HG03460 (cell line): Measurements from ENCODE around the gene CLEC4G.
"Not testable (repeated sequence)": the region's sequence is repeated elsewhere in the genome, so short reads cannot be mapped to it uniquely, and the experiment has no call there.

Experiments used
- ATAC-seq: cut with Tn5 transposase; IDR thresholded peaks from one replicate; pipeline ENCODE4 v1.9.1; 2021; ENCODE audit not compliant: unreplicated experiment

Gene CLEC4G

GRCh38 chr19:7732045-7732444 lies at the start of gene CLEC4G:
TSS of gene CLEC4G (minus strand) at chr19:7732110. CDS start at chr19:7732102, 8 bp downstream.
- ATAC-seq: no peak

GRCh38 chr19:7781157-7781556 lies 49.2 kb upstream of the CLEC4G start:
- no peak for ATAC-seq

- no peak for ATAC-seq
These were observed 47.9 kb upstream of the CLEC4G start for GRCh38 chr19:7779631-7780486.

- no peak for ATAC-seq
These were observed 46.2 kb upstream of the CLEC4G start for GRCh38 chr19:7778081-7778480.

GRCh38 chr19:7775761-7776160 lies 43.9 kb upstream of the CLEC4G start:
- ATAC-seq: no peak

DNA sequence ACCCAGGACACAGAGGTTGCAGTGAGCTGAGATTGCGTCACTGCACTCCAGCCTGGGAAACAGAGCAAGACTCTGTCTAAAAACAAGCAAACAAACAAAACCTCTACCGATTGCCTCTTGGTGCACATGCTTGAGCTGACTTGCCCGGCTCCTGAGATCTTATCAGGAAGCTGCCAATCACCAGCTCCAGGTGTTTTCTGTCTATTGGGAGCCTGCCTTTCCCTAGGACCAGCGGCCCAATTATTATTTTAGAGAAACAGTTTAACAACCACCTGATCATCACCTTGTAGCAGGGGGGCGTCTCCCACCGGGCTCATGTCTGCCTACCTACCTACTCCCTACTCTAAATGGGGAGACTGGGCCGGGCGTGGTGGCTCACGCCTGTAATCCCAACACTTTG lies 41.9 kb upstream of the CLEC4G start:
- no peak for ATAC-seq

DNA sequence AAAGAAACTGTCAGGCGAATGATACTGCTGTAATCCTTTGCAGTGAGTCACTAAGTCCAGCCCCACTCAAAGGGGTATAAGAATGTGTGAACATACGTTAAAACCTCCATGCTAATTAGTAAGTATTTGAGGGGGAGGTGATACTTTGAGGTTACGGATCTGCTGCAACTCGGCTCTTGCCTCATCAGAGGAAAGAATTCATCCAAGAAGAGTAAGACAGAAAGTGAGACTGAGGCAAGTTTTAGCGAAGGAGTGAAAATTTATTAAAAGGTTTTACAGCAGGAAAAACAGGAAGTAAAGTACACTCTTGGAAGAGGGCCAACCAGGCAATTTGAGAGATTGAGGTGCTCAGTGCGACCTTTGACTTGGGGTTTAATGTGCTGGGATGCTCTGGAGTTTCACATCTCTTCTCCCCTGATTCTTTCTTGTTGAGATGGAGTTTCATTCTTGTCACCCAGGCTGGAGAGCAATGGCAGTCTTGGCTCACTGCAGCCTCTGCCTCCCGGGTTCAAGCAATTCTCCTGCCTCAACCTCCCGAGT lies 40.9 kb upstream of the CLEC4G start:
- ATAC-seq: no peak

GRCh38 chr19:7771072-7771471 lies 39.2 kb upstream of the CLEC4G start:
- no peak for ATAC-seq

GRCh38 chr19:7769171-7769570 lies 37.3 kb upstream of the CLEC4G start:
- no peak for ATAC-seq

- ATAC-seq: no peak
These were observed 35.6 kb upstream of the CLEC4G start for GRCh38 chr19:7767487-7767886.

GRCh38 chr19:7766535-7766934 lies 34.6 kb upstream of the CLEC4G start:
- ATAC-seq: no peak

DNA sequence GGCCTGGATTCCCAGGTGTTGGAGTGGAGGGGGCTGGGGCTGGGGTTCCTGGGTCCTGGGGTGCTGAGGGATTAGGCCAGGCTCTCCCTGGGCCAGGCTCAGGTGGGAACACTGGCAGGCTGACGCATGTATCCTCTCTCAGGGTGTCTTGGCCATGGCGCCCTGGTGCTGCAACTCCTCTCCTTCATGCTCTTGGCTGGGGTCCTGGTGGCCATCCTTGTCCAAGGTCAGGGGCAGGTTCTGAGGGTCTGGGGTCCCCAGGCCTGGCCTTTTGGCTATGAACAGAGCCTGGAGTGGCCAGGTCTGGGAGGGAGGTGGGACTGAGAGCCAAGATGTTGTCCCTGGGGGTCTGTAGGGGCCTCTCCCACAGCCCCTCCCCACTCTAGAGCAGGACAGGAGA lies 33.1 kb upstream of the CLEC4G start:
- ATAC-seq: not testable (repeated sequence)

DNA sequence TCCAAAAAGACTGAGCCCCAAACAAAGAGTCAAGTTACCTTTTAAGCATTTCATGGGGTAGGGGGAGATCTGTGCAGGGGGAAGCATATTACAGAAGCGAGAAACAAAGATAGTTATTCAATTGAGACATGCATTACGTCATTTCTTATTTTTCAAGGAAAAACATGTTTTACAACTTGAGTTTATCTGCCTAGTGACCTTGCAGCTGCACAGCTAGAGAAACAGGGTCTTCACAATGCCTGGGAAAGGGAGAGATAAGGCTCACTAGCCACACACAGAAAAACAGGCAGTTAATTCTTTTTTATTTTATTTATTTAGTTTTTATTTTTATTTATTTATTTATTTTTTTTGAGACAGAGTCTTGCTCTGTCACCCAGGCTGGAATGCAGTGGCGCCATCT lies 32.2 kb upstream of the CLEC4G start:
- ATAC-seq: not testable (repeated sequence)

DNA sequence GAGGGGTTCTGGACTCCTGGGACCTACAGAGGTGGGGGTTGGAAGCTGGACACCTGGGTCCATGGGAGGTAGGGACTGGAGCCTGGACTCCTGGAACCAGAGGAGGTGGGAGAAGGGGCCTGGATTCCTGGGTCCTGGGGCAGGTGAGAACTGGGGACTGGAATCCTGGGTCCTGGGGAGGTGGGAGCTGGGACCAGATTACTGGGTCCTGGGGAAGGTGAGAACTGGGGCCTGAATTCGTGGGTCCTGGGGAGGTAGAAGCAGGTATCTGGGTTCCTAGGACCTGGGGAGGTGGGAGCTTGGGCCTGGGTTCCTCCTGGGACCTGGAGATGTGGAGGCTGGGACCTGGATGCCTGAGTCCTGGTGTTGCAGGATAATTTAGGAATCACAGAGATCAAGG lies 31.8 kb upstream of the CLEC4G start:
- no peak for ATAC-seq

DNA sequence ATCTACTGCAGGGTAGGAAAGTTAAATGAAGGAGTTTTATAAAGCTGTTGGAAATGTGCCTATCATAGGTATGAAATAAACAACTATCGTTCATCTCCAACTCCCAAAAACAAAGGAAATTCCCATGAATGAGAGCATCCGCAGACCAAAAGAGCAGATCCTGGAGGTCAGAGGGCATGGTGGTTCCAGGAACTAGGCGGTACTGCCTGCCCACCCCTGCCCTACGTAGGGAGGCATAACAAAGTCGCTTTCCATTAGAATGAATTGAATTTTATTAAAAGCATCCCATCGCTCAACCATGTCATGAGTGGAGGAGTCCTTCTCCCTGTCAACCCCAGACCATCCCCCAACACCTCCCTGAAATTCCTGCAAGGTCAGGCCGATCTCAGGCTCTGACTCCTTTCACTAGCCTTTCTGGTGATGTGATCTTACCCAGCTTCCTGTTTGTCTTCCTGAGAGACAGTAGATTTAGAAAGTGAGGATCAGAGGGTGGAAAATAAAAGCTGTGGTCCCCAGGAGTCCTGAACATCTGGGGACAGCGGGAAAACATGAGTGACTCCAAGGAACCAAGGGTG lies 30.9 kb upstream of the CLEC4G start, which contains the start of gene CLEC4M:
CLEC4M (plus strand) TSS at position 525 of the 575 bp plus-strand sequence; CDS start at position 549, 24 bp downstream.
- ATAC-seq: no peak

DNA sequence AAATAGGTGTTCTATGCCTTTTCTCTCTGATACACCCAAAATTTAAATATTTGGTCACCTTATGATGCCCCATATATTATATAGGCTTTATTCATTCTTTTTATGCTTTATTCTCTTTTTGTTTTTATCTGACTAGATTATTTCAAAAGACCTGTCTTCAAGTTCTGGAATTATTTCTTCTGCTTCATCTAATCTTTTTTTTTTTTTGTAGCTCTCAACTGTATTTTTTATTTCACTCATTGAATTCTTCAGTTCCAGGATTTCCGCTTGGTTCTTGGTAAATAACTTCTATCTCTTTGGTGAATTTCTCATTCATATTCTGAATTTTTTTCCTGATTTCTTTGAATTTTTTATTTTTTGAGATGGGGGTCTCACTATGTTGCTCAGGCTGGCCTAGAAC lies 27.2 kb upstream of the CLEC4G start:
- no peak for ATAC-seq

- ATAC-seq: no peak
These were observed 25.4 kb upstream of the CLEC4G start for GRCh38 chr19:7757358-7757757.

- ATAC-seq: no peak
These were observed 24.3 kb upstream of the CLEC4G start for GRCh38 chr19:7756258-7756657.

DNA sequence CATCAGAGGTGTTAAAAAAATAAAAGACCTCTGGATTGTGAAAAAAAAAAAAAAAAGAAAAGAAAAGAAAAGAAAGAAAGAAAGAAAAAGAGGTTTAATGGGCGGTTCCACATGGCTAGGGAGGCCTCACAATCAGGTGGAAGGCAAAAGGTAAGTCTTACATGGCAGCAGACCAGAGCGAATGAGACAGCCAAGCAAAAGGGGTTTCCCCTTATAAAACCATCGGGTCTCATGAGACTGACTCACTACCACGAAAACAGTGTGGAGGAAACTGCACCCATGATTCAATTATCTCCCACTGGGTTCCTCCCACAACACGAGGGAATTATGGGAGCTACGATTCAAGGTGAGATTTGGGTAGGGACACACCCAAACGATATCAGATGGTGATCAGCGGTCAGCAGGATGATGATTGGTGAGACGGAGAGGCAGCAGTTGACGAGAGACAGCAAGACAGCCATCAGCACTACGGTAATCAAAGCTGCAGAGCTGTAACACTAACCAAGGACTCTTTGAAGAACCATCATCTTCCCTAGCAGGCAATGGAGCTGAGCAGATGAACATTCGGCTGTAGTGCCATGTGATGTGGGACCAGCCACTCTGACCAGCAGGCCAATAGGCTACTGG lies 19.4 kb upstream of the CLEC4G start:
- ATAC-seq: no peak

DNA sequence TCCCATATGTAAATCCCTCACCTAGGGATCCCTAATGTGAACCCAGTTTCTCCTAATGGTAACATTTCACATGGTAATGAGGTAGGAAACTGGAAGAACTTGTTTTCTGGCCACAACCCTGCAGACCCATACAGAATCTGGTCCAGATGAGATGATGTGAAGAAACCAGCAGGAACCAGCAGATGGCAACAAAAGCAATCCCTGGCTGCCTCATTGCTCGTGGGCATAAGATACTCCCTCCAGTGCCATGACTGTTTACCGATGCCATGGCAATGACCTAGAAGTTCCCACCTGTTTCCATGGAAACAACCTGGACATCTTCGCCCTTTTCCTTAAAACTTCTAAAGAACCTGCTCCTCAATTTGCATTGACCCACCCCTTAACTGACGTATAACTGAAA lies 16.8 kb upstream of the CLEC4G start:
- no peak for ATAC-seq

- ATAC-seq: no peak
These were observed 16.3 kb upstream of the CLEC4G start for GRCh38 chr19:7748171-7748570.
